Measurements from ENCODE around the gene MXRA8. TPM values are rescaled to one million over a fixed set of nuclear protein-coding genes. Genes with fewer than 3 reads are reported as not detected.
"Not testable (repeated sequence)": the region's sequence is repeated elsewhere in the genome, so short reads cannot be mapped to it uniquely, and the experiment has no call there.

Gene MXRA8
- total and polyA plus RNA-seq, 4 donors = 38.5 to 213 (median 66.9) TPM

- no peak for TF ChIP-seq CTCF (IDR thresholded peaks at IDR 0.05; ENCODE audit: control extremely low read depth, extremely low read depth)
- 67 to 88% methylated on average over 9 of the region's 9 CpGs for WGBS, 2 donors
- Histone ChIP-seq H3K4me3 (no peak overlapping the region), H3K9ac (ENCODE audit: insufficient read depth in 1 of 2, low read length in 2 of 2) (no peak overlapping the region), H3K9me3 (ENCODE audit: control insufficient read depth in 4 of 4, insufficient read depth in 3 of 4, low read length in 3 of 4) (no peaks in the 10 kb centered on the region), H3K36me3 (ENCODE audit: control insufficient read depth in 4 of 4, insufficient read depth in 4 of 4, low read length in 4 of 4) (peaks cover 0 to 52% (median 16%) of the 10 kb centered on the region in 4 donors), H3K27ac (ENCODE audit: low read depth in 1 of 2, low read length in 1 of 2) (peak overlapping the region in 1 of 2 donors; percentile 35), H3K4me1 (ENCODE audit: control insufficient read depth in 5 of 5, insufficient read depth in 5 of 5, low read length in 5 of 5) (peaks cover 0 to 7% (median 2%) of the 10 kb centered on the region in 5 donors), H3K27me3 (ENCODE audit: control insufficient read depth in 3 of 3, insufficient read depth in 3 of 3, low read length in 2 of 3) (no peaks in the 10 kb centered on the region)
- DNase-seq (peak in 2 of 3 donors; percentile 31 to 49), ATAC-seq (ENCODE audit: insufficient read depth, low FRiP score) (peak; percentile 66)
Observed at GRCh38 chr1:1318131-1318652, 40.2 kb downstream of the MXRA8 start.

- peaks cover 0 to 60% (median 19%) of the 10 kb centered on the region in 4 donors for H3K36me3 ChIP-seq (ENCODE audit: control insufficient read depth in 4 of 4, insufficient read depth in 4 of 4, low read length in 4 of 4)
- ATAC-seq (ENCODE audit: insufficient read depth, low FRiP score) (no peak), DNase-seq (no peak)
- no peak for TF ChIP-seq CTCF (IDR thresholded peaks at IDR 0.05; ENCODE audit: control extremely low read depth, extremely low read depth)
- no peaks in the 10 kb centered on the region for H3K27me3 ChIP-seq (ENCODE audit: control insufficient read depth in 3 of 3, insufficient read depth in 3 of 3, low read length in 2 of 3)
- 87 to 94% methylated on average over 6 of the region's 6 CpGs for WGBS, 2 donors
- H3K9me3 ChIP-seq (ENCODE audit: control insufficient read depth in 4 of 4, insufficient read depth in 3 of 4, low read length in 3 of 4) = no peaks in the 10 kb centered on the region
- no peak overlapping the region for H3K9ac ChIP-seq (ENCODE audit: insufficient read depth in 1 of 2, low read length in 2 of 2)
- no peak overlapping the region for H3K4me3 ChIP-seq
- H3K27ac ChIP-seq (ENCODE audit: low read depth in 1 of 2, low read length in 1 of 2) = peak overlapping the region in 1 of 2 donors; percentile 35
- peaks cover 0 to 4% (median 0%) of the 10 kb centered on the region in 5 donors for H3K4me1 ChIP-seq (ENCODE audit: control insufficient read depth in 5 of 5, insufficient read depth in 5 of 5, low read length in 5 of 5)
Observed at GRCh38 chr1:1317420-1317819, 40.9 kb downstream of the MXRA8 start.

- not testable (repeated sequence) for H3K9me3 ChIP-seq (ENCODE audit: control insufficient read depth in 4 of 4, insufficient read depth in 3 of 4, low read length in 3 of 4); H3K4me1 ChIP-seq (ENCODE audit: control insufficient read depth in 5 of 5, insufficient read depth in 5 of 5, low read length in 5 of 5); H3K9ac ChIP-seq (ENCODE audit: insufficient read depth in 1 of 2, low read length in 2 of 2); ATAC-seq (ENCODE audit: insufficient read depth, low FRiP score); H3K4me3 ChIP-seq; DNase-seq; H3K27ac ChIP-seq (ENCODE audit: low read depth in 1 of 2, low read length in 1 of 2); H3K27me3 ChIP-seq (ENCODE audit: control insufficient read depth in 3 of 3, insufficient read depth in 3 of 3, low read length in 2 of 3)
- H3K36me3 ChIP-seq (ENCODE audit: control insufficient read depth in 4 of 4, insufficient read depth in 4 of 4, low read length in 4 of 4) = peaks cover 0 to 65% (median 23%) of the 10 kb centered on the region in 4 donors
- 93 to 97% methylated on average over 8 of the region's 8 CpGs for WGBS, 2 donors
Observed at GRCh38 chr1:1316199-1316598, 42.2 kb downstream of the MXRA8 start.

GRCh38 chr1:1315435-1315954 lies 42.9 kb downstream of the MXRA8 start:
- peaks cover 0 to 67% (median 24%) of the 10 kb centered on the region in 4 donors for H3K36me3 ChIP-seq (ENCODE audit: control insufficient read depth in 4 of 4, insufficient read depth in 4 of 4, low read length in 4 of 4)
- TF ChIP-seq CTCF (IDR thresholded peaks at IDR 0.05; ENCODE audit: control extremely low read depth, extremely low read depth) = no peak
- H3K27me3 ChIP-seq (ENCODE audit: control insufficient read depth in 3 of 3, insufficient read depth in 3 of 3, low read length in 2 of 3) = no peaks in the 10 kb centered on the region
- ATAC-seq (ENCODE audit: insufficient read depth, low FRiP score) = no peak
- H3K4me3 ChIP-seq = no peak overlapping the region
- DNase-seq = no peak
- H3K27ac ChIP-seq (ENCODE audit: low read depth in 1 of 2, low read length in 1 of 2) = no peak overlapping the region
- no peaks in the 10 kb centered on the region for H3K9me3 ChIP-seq (ENCODE audit: control insufficient read depth in 4 of 4, insufficient read depth in 3 of 4, low read length in 3 of 4)
- no peak overlapping the region for H3K9ac ChIP-seq (ENCODE audit: insufficient read depth in 1 of 2, low read length in 2 of 2)
- no peaks in the 10 kb centered on the region for H3K4me1 ChIP-seq (ENCODE audit: control insufficient read depth in 5 of 5, insufficient read depth in 5 of 5, low read length in 5 of 5)
- 80 to 88% methylated on average over 19 to 23 of the region's 26 CpGs for WGBS, 2 donors

Measured in lung (tissue), 12 donors.